H9 (cell line): ENCODE results near the gene HTRA1. TPM values are rescaled to one million over a fixed set of nuclear protein-coding genes. Genes with fewer than 3 reads are reported as not detected.

Experiments
- DNase-seq: peaks from one replicate; pipeline ENCODE4 v3.0.0-alpha.2; 2017
- H2AFZ ChIP-seq: one replicate; pipeline ENCODE4 v1.6.1; 2013; ENCODE audit warnings: mild to moderate bottlenecking, low read length, control low read depth, moderate library complexity
- H2AK5ac ChIP-seq: 2 replicates; pipeline ENCODE4 v1.6.1; 2013; ENCODE audit warnings: low read length, control low read depth, mixed read lengths; ENCODE audit not compliant: insufficient read length
- H2BK120ac ChIP-seq: one replicate; pipeline ENCODE4 v1.6.1; 2013; ENCODE audit warnings: low read depth, mild to moderate bottlenecking, low read length, control low read depth, inconsistent platforms; ENCODE audit not compliant: poor library complexity, severe bottlenecking
- H2BK12ac ChIP-seq: 2 replicates; pipeline ENCODE4 v1.6.1; 2013; ENCODE audit warnings: low read length, control low read depth, mixed read lengths, low read depth; ENCODE audit not compliant: insufficient read length
- H2BK15ac ChIP-seq: 2 replicates; pipeline ENCODE4 v1.6.1; 2013; ENCODE audit warnings: low read depth, low read length, control low read depth
- H2BK20ac ChIP-seq: one replicate; pipeline ENCODE4 v1.6.1; 2013; ENCODE audit warnings: low read depth, mild to moderate bottlenecking, low read length, control low read depth, inconsistent platforms; ENCODE audit not compliant: poor library complexity, severe bottlenecking
- H2BK5ac ChIP-seq: 2 replicates; pipeline ENCODE4 v1.6.1; 2013; ENCODE audit warnings: low read length, control low read depth, mixed read lengths; ENCODE audit not compliant: insufficient read length
- H3K14ac ChIP-seq: 2 replicates; pipeline ENCODE4 v1.6.1; 2013; ENCODE audit warnings: low read length, control low read depth; ENCODE audit not compliant: insufficient read depth
- H3K18ac ChIP-seq: 2 replicates; pipeline ENCODE4 v1.6.1; 2013; ENCODE audit warnings: low read depth, mild to moderate bottlenecking, mixed read lengths, low read length, control low read depth; ENCODE audit not compliant: insufficient read length
- H3K23ac ChIP-seq: 2 replicates; pipeline ENCODE4 v1.6.1; 2013; ENCODE audit warnings: low read length, control low read depth, mixed read lengths, low read depth; ENCODE audit not compliant: insufficient read length
- H3K23me2 ChIP-seq: 2 replicates; pipeline ENCODE4 v1.6.1; 2013; ENCODE audit warnings: low read depth, mild to moderate bottlenecking, mixed read lengths, low read length, control low read depth; ENCODE audit not compliant: insufficient read length, poor library complexity, severe bottlenecking
- H3K27ac ChIP-seq: 2 replicates; pipeline ENCODE4 v1.5.1; 2013; ENCODE audit warnings: low read length, control low read depth, mixed read lengths, low read depth; ENCODE audit not compliant: insufficient read length
- H3K27me3 ChIP-seq: 2 replicates; pipeline ENCODE4 v1.6.1; 2013; ENCODE audit warnings: low read length, control low read depth, inconsistent platforms; ENCODE audit not compliant: insufficient read depth
- H3K4ac ChIP-seq: 2 replicates; pipeline ENCODE4 v1.6.1; 2013; ENCODE audit warnings: low read depth, mild to moderate bottlenecking, control low read depth, inconsistent platforms, low read length, moderate library complexity
- H3K4me1 ChIP-seq: 2 replicates; pipeline ENCODE4 v1.6.1; 2013; ENCODE audit warnings: low read length, control low read depth, inconsistent platforms; ENCODE audit not compliant: insufficient read depth
- H3K4me2 ChIP-seq: 2 replicates; pipeline ENCODE4 v1.6.1; 2013; ENCODE audit warnings: low read length, control low read depth, mixed read lengths; ENCODE audit not compliant: insufficient read length, insufficient read depth
- H3K56ac ChIP-seq: 2 replicates; pipeline ENCODE4 v1.6.1; 2013; ENCODE audit warnings: low read depth, mild to moderate bottlenecking, mixed read lengths, low read length, control low read depth; ENCODE audit not compliant: insufficient read length
- H3K79me1 ChIP-seq: 2 replicates; pipeline ENCODE4 v1.6.1; 2013; ENCODE audit warnings: low read depth, mild to moderate bottlenecking, moderate library complexity, low read length, control low read depth, inconsistent platforms; ENCODE audit not compliant: insufficient read depth, poor library complexity, severe bottlenecking
- H3K79me2 ChIP-seq: 2 replicates; pipeline ENCODE4 v1.6.1; 2013; ENCODE audit warnings: low read length, control low read depth, inconsistent platforms; ENCODE audit not compliant: insufficient read depth
- H3K9ac ChIP-seq: 2 replicates; pipeline ENCODE4 v1.6.1; 2013; ENCODE audit warnings: low read length, control low read depth, mixed read lengths; ENCODE audit not compliant: insufficient read length; ENCODE audit errors: extremely low read depth
- H3K9me3 ChIP-seq: one replicate; pipeline ENCODE4 v1.6.1; 2013; ENCODE audit warnings: low read depth, low read length, inconsistent platforms; ENCODE audit not compliant: control insufficient read depth
- H3T11ph ChIP-seq: one replicate; pipeline ENCODE4 v1.6.1; 2013; ENCODE audit warnings: mild to moderate bottlenecking, low read length, control low read depth, inconsistent platforms
- H4K20me1 ChIP-seq: one replicate; pipeline ENCODE4 v1.6.1; 2013; ENCODE audit not compliant: control insufficient read depth, insufficient read length, insufficient read depth
- H4K5ac ChIP-seq: 2 replicates; pipeline ENCODE4 v1.6.1; 2013; ENCODE audit warnings: low read depth, mild to moderate bottlenecking, mixed read lengths, low read length, control low read depth; ENCODE audit not compliant: insufficient read length
- H4K8ac ChIP-seq: replicated peaks from 2 replicates; pipeline ENCODE4 v1.6.1; 2013; ENCODE audit warnings: low read length, control low read depth, mixed read lengths, low read depth; ENCODE audit not compliant: insufficient read length
- H4K91ac ChIP-seq: 2 replicates; pipeline ENCODE4 v1.6.1; 2013; ENCODE audit warnings: low read depth, mild to moderate bottlenecking, moderate library complexity, mixed read lengths, low read length, control low read depth; ENCODE audit not compliant: insufficient read length
- H3K27ac Mint-ChIP-seq, 3 experiments: 2 replicates in 2 of 3; 3 replicates in 1 of 3; pipeline ENCODE4 v1.8.0; 2020 to 2021; ENCODE audit warnings: mixed read lengths in 3 of 3, mild to moderate bottlenecking in 1 of 3, moderate library complexity in 1 of 3
- H3K27me3 Mint-ChIP-seq: 2 replicates; pipeline ENCODE4 v1.8.0; 2021; ENCODE audit warnings: low read depth, mild to moderate bottlenecking, moderate library complexity, mixed read lengths
- H3K36me3 Mint-ChIP-seq, 3 experiments: 2 replicates in 2 of 3; 3 replicates in 1 of 3; pipeline ENCODE4 v1.8.0; 2020 to 2021; ENCODE audit warnings: low read depth in 3 of 3, mixed read lengths in 3 of 3; ENCODE audit not compliant: insufficient read depth in 1 of 3
- H3K4me1 Mint-ChIP-seq, 2 experiments: 2 replicates each; pipeline ENCODE4 v1.8.0; 2020; ENCODE audit warnings: mixed read lengths in 2 of 2
- H3K4me3 Mint-ChIP-seq, 2 experiments: 2 replicates in 1 of 2; 3 replicates in 1 of 2; pipeline ENCODE4 v1.8.0; 2020 to 2021; ENCODE audit warnings: mild to moderate bottlenecking in 2 of 2, mixed read lengths in 2 of 2, moderate library complexity in 1 of 2
- H3K9me3 Mint-ChIP-seq, 2 experiments: 2 replicates in 1 of 2; 3 replicates in 1 of 2; pipeline ENCODE4 v1.8.0; 2020; ENCODE audit warnings: mild to moderate bottlenecking in 2 of 2, mixed read lengths in 2 of 2, moderate library complexity in 1 of 2
- microRNA-seq: library from miRNA; unstranded; fragments of <30 nt; microRNA quantifications from one replicate; pipeline ENCODE4, GENCODE V29; 2020; ENCODE audit warnings: borderline microRNAs expressed
- total RNA-seq: library from RNA; stranded (reverse); gene quantifications from 2 replicates; pipeline ENCODE4 v1.2.1, GENCODE V29; 2021
- TF ChIP-seq, protein P1 (sequence below): fragments of 200-600 bp; sonication (generic); conservative IDR thresholded peaks from 3 replicates; pipeline ENCODE4 v1.8.0; 2021; ENCODE audit warnings: antibody characterized with exemption, mild to moderate bottlenecking

Gene HTRA1
- total RNA-seq, 1 experiment from 2014 or later, result 11.1 TPM

- no peak overlapping the region for H4K91ac ChIP-seq
- no peak overlapping the region for H3K27ac ChIP-seq
- Mint-ChIP-seq H3K9me3 (no peaks in the 10 kb centered on the region), H3K27ac (no peak overlapping the region), H3K4me1 (peaks cover 25 to 29% of the 10 kb centered on the region in 2 experiments), H3K27me3 (peaks cover 30% of the 10 kb centered on the region), H3K4me3 (no peak overlapping the region), H3K36me3 (no peaks in the 10 kb centered on the region)
- H3K4me1 ChIP-seq, result no peaks in the 10 kb centered on the region
- no peak overlapping the region for H3K18ac ChIP-seq
- DNase-seq, result no peak
- H3K56ac ChIP-seq, result no peak overlapping the region
- no peak overlapping the region for H3K4ac ChIP-seq
- no peak overlapping the region for H2AK5ac ChIP-seq
- no peaks in the 10 kb centered on the region for H3K79me2 ChIP-seq
- no peak overlapping the region for H3K9ac ChIP-seq
- H2BK5ac ChIP-seq, result no peak overlapping the region
- H4K8ac ChIP-seq, result no peak overlapping the region
- no peak overlapping the region for H3K23ac ChIP-seq
- no peak overlapping the region for H3K14ac ChIP-seq
- H3K4me2 ChIP-seq, result no peak overlapping the region
- TF ChIP-seq, protein P1, sequence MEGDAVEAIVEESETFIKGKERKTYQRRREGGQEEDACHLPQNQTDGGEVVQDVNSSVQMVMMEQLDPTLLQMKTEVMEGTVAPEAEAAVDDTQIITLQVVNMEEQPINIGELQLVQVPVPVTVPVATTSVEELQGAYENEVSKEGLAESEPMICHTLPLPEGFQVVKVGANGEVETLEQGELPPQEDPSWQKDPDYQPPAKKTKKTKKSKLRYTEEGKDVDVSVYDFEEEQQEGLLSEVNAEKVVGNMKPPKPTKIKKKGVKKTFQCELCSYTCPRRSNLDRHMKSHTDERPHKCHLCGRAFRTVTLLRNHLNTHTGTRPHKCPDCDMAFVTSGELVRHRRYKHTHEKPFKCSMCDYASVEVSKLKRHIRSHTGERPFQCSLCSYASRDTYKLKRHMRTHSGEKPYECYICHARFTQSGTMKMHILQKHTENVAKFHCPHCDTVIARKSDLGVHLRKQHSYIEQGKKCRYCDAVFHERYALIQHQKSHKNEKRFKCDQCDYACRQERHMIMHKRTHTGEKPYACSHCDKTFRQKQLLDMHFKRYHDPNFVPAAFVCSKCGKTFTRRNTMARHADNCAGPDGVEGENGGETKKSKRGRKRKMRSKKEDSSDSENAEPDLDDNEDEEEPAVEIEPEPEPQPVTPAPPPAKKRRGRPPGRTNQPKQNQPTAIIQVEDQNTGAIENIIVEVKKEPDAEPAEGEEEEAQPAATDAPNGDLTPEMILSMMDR, result no peak
- no peaks in the 10 kb centered on the region for H3K9me3 ChIP-seq
- H2BK12ac ChIP-seq, result no peak overlapping the region
- no peaks in the 10 kb centered on the region for H3K79me1 ChIP-seq
- H2AFZ ChIP-seq, result no peak overlapping the region
- H3T11ph ChIP-seq, result no peak overlapping the region
- H4K20me1 ChIP-seq, result no peaks in the 10 kb centered on the region
- no peaks in the 10 kb centered on the region for H3K27me3 ChIP-seq
- no peak overlapping the region for H2BK20ac ChIP-seq
- no peaks in the 10 kb centered on the region for H3K23me2 ChIP-seq
- no peak overlapping the region for H2BK15ac ChIP-seq
- H2BK120ac ChIP-seq, result no peak overlapping the region
- H4K5ac ChIP-seq, result no peak overlapping the region
Measured at GRCh38 chr10:122561792-122562191, 100.4 kb downstream of the HTRA1 start.

Small RNA genes lying within 50 kb of the gene (microRNA-seq; reads per million reads assigned to microRNA genes)
- not detected for gene MIR3941

Other genes with a start within 250 kb of the HTRA1 start
- not detected in 2 replicates for gene BTBD16, start 190.3 kb upstream of the HTRA1 start, total RNA-seq
- gene PLEKHA1, start 86.8 kb upstream of the HTRA1 start, total RNA-seq, result 30.8 and 32.7 TPM in 2 replicates
- gene ARMS2, start 6.9 kb upstream of the HTRA1 start, total RNA-seq, result not detected in 2 replicates
- 0.04 TPM in 1 of 2 replicates, not detected in the other for gene DMBT1, start 99.2 kb downstream of the HTRA1 start, total RNA-seq
- gene C10orf120, start 238.3 kb downstream of the HTRA1 start, total RNA-seq, result not detected in 2 replicates